ENCODE measurements around the gene CHCHD2.
"Not testable (repeated sequence)": the region's sequence is repeated elsewhere in the genome, so short reads cannot be mapped to it uniquely, and the experiment has no call there.

Gene CHCHD2

DNA sequence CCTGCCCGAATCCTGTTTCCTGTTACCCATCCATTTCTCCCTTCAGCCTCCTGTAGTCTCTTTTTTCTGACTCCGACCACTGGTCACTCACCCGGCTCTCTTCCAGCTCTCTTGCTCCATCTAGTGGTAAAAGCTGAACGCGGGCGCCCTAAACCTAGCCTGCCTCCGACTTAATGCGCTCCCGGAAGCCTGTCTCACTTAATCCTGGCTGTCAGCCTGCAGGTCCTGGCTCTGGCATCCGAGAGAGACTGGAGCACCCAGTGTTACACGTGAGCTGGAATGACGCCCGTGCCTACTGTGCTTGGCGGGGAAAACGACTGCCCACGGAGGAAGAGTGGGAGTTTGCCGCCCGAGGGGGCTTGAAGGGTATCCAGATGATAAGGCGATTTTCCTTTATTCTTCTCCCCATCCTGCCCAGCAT lies 31.9 kb downstream of the CHCHD2 start:
- TF ChIP-seq, protein P1, sequence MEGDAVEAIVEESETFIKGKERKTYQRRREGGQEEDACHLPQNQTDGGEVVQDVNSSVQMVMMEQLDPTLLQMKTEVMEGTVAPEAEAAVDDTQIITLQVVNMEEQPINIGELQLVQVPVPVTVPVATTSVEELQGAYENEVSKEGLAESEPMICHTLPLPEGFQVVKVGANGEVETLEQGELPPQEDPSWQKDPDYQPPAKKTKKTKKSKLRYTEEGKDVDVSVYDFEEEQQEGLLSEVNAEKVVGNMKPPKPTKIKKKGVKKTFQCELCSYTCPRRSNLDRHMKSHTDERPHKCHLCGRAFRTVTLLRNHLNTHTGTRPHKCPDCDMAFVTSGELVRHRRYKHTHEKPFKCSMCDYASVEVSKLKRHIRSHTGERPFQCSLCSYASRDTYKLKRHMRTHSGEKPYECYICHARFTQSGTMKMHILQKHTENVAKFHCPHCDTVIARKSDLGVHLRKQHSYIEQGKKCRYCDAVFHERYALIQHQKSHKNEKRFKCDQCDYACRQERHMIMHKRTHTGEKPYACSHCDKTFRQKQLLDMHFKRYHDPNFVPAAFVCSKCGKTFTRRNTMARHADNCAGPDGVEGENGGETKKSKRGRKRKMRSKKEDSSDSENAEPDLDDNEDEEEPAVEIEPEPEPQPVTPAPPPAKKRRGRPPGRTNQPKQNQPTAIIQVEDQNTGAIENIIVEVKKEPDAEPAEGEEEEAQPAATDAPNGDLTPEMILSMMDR (conservative IDR thresholded peaks at IDR 0.05; ENCODE audit: low read depth), result peak; percentile 96
- ChIA-PET CTCF (interaction anchor here (0.6 to 1.2 kb wide), 7 partner anchors 18 to 433 kb away, joined by 3 to 6 read pairs (median 4); partner anchors contain the start of gene PHKG1), POLR2A (ENCODE audit: low non-redundant PET) (no interaction called here)

DNA sequence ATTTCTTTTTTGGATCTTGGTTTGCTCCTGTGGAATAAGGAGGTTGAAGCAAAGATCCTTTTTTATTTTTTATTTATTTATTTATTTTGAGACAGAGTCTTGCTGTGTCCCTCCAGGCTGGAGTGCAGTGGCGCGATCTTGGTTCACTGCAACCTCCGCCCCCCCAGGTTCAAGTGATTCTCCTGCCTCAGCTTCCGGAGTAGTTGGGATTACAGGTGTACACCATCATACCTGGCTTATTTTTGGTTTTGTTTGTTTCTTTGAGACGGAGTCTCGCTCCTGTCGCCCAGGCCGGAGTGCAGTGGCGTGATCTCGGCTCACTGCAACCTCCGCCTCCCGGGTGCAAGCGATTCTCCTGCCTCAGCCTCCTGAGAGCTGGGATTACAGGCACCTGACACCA lies 39.9 kb downstream of the CHCHD2 start:
- POLR2A ChIA-PET (ENCODE audit: low non-redundant PET); CTCF ChIA-PET; DNase-seq (ENCODE audit: low spot score); H3K27ac ChIP-seq: not testable (repeated sequence)

More for the DNA sequence above, 31.9 kb downstream of the CHCHD2 start:
- H3K27ac ChIP-seq, result peak overlapping the region; percentile 54
- DNase-seq (ENCODE audit: low spot score), result peak; percentile 82

DNA sequence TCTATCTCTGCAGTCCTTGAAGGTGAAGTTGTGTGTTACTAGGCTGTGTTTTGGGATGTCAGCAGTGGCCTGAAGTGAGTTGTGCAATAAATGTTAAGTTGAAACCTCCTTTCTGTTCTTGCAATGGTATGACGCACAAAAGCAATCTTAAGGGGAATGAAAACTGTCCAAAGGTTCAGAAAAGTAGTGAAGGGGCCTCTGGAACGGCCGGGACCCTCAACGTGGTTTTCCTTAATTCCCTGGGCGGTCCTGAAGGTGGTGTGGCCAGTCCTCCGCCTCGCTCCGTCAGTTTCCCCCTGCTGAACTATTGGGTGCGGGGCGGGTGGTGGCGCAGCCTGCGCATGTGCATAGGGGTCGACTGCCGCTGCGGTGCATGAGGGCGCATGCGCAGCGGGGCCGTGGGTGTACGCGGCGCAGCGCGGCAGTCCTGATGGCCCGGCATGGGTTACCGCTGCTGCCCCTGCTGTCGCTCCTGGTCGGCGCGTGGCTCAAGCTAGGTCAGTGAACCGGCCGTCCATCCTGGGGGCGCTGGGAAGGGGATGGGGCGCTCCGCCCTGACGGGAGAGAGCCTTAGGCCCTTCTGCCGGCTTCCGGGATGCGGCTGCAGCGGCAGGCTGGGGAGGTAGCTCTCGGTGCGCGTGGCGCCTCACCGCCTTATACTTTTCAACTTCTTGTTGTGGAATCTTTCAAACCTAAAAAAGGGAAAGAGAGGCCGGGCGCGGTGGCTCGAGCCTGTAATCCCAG lies 42.2 kb downstream of the CHCHD2 start, which contains the start of gene SUMF2:
TSS of gene SUMF2 (plus strand) at position 405 of the 744 bp plus-strand sequence. CDS start at position 431, 26 bp downstream.
- peak; percentile 98 for DNase-seq (ENCODE audit: low spot score)
- ChIA-PET POLR2A (ENCODE audit: low non-redundant PET) (interaction anchor here (1.1 kb wide), 1 partner anchor 13 kb away, joined by 7 read pairs; the partner anchor contains the start of genes CCT6A and PSPH), CTCF (no interaction called here)
- TF ChIP-seq, protein P1 (conservative IDR thresholded peaks at IDR 0.05; ENCODE audit: low read depth), result peak; percentile 23; the same call in 1 of the 2 replicates
- peak within 1 kb of the TSS; percentile 92 for H3K27ac ChIP-seq

DNA sequence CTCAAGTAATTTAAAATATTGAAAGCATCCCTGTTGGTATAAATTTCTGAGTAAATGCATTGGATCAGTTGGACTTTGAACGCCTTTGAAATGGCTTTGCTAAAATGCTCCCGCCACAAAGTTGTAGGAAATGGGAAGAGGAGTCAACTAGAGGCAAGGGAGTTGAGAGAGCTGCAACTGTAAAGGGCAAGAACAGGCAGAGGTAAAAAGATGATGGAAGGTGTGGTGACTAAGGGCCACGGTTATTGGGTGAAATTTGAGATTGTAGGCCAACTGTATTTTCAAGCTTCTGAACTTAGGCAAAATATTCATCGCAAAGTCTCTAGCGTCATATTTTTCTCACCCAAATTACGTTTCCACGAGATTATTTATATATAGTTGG lies 42.8 kb downstream of the CHCHD2 start:
- ChIA-PET POLR2A (ENCODE audit: low non-redundant PET) (no interaction called here), CTCF (no interaction called here)
- no peak for DNase-seq (ENCODE audit: low spot score)
- H3K27ac ChIP-seq, result peak overlapping the region; percentile 92
- TF ChIP-seq, protein P1 (conservative IDR thresholded peaks at IDR 0.05; ENCODE audit: low read depth), result no peak

DNA sequence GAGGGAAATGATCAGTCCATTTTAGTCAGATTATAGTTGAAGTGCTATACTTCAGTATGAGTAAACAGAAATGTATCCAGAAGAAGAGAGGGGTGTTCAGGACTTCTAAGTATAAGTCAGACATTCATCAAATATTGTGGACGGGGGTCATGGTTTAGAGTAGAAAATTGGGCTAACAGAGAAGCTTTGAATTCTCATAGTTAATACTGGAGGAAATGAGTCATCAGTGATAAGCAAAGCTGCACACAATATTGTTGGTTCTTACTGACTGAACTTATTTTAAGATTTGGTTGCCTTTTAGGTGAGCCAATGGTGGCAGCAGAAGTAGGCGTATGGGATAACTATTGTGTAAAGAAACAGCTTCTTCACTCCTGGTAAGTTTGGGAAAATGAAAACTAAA lies 43.9 kb downstream of the CHCHD2 start:
- POLR2A ChIA-PET (ENCODE audit: low non-redundant PET), result interaction anchor here (0.7 kb wide), 1 partner anchor 11 kb away, joined by 3 read pairs; the partner anchor contains the start of genes CCT6A and PSPH
- TF ChIP-seq, protein P1 (conservative IDR thresholded peaks at IDR 0.05; ENCODE audit: low read depth), result no peak

DNA sequence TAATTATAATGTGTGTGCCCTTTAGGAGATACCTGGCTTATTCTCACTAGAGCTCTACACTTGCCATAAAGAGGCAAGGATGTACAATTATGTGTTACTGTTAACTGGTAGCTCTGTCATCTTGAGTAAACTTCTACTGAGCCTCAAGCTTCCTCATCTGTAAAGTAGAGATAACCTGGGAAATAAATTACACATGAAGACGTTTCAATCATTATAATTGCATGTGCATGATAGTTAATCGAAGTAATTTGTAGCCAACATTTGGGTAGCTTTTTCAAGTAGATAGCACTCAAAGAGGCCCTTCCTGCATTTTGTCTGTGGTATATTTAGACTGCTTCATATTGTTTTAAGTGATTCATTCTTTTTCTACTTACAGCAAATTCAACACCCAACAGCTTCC lies 52.3 kb downstream of the CHCHD2 start:
- CTCF ChIA-PET, result interaction anchor here (0.6 kb wide), 1 partner anchor 9 kb away, joined by 3 read pairs; no protein-coding TSS in a partner anchor
- POLR2A ChIA-PET (ENCODE audit: low non-redundant PET), result interaction anchor here (0.5 kb wide), 1 partner anchor 48 kb away, joined by 6 read pairs; no protein-coding TSS in a partner anchor
- TF ChIP-seq, protein P1 (conservative IDR thresholded peaks at IDR 0.05; ENCODE audit: low read depth), result no peak
- H3K27ac ChIP-seq, result no peak overlapping the region
- no peak for DNase-seq (ENCODE audit: low spot score)

More for the DNA sequence above, 43.9 kb downstream of the CHCHD2 start:
- no peak for DNase-seq (ENCODE audit: low spot score)
- CTCF ChIA-PET, result interaction anchor here (0.6 kb wide), 1 partner anchor 8 kb away, joined by 3 read pairs; no protein-coding TSS in a partner anchor
- no peak overlapping the region for H3K27ac ChIP-seq
